Fibroblast of skin of left biceps (primary cell): ENCODE measurements around the gene TBX18.

Experiments
- DNase-seq, 2 experiments: peaks; one replicate each; pipeline ENCODE4 v3.0.0-alpha.2; 2013; ENCODE audit warnings: low read depth in 2 of 2

The TBX18 gene

DNA sequence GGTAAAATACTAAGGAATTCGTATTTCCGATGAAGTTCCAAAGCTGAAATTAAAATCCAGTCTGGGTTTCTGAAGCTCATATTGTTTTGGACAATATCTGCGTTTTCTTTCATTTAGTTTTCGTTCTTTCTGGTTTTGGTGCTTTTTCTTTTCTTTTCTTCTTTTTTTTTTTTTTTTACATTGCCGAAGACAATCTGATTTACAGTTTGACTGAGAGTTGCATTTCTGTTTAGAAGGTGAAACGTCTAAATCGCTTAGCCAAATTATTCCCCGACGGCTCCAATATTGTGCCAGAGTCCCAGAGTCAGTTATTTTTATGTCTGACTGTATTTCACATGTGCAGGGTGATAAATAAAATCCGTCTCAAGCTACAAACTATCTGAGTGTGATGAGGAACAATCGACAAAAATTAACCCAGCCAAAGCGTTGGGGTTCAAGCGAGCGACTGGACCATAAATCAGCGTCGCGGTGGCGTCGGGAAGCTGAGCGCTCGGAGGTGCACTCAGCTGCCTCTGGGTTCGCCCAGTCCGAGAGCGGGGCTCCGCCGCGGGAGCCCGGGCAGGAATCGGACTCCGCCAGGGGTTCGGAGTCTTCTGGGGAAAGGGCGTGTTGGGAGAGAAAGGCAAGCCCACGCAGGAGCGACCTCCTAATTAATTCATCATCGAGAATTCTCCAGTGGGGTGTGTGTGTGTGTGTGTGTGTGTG is 8.2 kb upstream of the TBX18 start:
- DNase-seq: no peak

DNA sequence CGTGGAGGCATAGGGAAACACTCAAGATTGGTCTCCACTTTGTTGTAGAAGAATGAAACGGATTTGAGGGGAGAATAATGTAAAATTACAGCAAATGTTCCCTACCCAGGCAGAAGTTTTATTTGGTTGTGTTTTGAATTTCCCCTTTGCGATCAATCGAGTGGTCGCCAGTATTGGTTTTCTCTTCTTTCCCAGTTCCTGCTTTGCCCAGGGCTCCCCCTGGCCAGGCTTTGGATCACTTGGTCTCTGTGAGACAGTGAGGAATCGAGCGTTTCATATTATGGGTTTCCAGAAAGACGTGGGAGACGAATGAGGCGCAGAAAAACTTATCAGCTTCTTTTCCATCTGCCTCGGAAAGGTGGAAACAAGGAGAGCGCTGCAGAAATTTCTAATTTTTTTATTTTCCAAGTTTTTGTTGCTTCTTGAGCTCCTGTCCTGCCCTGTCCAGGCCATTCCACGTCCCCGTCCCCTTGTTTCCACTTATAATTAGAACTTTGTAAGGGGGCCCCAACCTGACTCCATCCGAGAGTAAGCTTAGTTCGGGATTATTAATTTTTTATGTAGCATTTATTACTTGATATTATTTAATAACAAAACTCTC is 7.5 kb upstream of the TBX18 start:
- DNase-seq: no peak

DNA sequence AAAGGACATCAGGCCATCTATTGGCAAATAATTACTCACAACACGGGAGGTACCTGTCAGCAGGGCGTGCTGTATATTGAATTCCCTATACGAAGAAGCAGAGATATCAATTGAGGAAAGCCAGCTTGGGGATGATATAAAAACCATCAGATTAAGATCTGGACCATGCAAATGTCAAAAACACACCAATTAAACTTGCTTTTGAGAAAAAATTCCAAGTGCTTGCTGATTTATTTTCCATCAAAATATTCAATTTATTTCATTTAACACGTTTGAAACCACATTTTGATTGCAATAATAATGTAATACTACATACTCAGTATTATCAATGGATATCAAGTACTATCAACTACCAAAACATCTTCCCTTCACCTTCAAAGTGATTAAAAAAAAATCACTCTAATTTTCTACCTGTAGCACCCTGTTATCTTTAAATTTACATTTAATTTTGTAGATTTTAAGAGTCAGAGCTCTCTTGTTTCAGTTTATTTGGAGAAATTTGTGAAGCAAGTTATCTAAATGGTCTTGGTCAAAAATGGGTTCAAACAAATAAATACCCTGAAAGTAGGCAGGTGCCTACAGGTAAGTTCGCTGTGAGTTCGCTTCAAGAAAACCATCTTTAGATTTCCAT is 6.8 kb upstream of the TBX18 start:
- DNase-seq: no peak

DNA sequence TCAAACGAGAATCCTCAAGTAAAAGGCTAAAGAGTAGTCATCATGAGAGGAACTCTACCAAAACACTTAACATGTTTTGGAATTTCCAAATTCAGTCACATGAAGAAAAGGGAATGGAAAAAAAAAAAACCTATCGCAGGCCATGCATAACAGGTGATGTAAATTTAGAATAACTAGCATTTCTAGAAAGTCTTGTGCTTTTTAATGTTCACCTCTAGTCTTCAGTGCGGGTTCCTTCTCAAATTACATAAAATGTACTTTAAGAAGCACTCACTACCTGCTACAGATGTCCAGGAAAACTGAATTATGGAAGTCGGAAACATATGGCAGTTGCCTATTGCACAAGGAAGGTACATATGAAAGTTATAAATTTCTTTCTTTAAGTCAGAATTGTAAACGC is 6.1 kb upstream of the TBX18 start:
- DNase-seq: no peak

DNA sequence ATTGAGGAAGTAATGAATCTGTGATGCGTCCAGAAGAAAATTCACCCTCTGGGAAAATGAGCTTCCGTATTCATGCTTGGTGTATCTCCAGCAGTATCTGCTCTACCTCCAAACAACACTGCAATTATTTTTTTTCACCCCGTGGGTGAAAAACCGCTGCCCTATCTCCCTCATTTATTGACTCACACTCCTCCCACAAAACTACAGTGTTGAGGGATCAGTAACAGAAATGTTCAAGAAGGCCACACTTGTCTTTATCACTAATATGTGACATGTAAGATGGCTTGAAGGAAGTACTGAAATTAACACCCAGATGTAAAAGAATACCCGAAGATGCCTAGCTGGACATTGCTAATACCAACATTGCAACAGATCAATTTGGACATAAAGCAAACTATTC is 4.9 kb upstream of the TBX18 start:
- DNase-seq: no peak

DNA sequence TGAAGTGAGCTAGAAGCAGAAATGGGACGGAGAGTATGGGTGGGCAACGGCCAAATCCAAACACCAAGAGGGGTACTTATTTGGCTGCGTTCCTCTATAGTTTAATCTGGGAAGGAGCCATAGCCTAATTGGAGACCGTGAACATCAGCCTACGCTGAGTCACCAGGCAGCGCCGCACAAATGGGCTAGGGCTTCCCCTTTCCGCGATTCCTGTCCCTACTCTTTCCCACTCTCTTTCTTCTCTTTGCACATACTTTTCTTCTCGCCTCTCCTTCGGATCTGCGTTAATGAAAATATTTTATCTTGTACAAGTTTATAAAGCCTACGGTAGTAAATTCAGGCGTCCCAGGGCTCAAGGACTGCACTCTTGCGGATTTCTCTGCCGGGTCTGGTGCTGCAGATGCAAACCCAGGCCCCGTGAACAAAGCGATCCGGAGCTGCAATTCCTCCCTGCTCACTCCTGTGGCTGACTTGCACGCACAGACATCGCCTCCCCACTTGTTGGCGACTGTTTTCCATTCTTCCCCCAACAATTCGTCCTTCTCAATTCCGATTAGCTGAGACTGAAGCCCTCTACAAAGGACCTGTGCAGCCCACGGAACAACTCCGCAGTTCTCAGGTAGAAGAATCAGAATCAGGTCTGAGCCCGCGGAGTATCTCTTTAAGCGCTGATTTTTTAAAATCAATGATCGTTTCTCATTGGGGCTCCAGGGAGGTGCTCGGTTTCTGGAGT is 4.2 kb upstream of the TBX18 start:
- no peak for DNase-seq

DNA sequence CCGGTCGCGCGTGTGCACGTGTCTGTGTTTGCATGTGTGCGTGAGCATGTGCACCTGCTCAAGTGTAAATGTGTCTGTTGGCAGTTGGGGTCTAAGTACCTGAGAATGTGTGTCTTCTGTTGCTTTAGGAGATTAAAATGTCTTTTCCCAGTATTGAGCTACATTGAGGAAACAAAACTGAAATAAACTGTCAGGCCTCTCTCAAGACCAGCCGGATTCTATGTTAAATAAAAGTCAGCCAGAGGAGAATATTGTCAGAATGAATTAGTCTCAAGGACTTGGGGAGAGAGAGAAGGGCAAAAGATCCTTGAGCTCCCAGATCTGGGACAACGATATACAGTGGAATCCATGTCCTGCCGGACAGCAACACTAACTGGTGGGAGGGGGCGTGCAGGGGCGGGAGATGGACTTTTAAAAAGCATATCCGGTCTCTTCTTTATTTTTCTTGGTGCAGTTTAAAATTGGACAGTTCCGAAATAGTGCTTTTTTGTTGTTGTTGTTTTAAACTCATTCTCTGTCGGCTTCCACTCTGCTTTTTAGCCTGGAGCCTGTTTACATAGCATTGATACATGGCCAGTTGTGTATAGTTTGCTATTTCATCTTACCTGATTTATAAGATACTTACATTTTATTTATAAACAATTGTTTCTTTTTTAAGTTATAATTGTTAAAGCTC is 3.3 kb upstream of the TBX18 start:
- DNase-seq: no peak

DNA sequence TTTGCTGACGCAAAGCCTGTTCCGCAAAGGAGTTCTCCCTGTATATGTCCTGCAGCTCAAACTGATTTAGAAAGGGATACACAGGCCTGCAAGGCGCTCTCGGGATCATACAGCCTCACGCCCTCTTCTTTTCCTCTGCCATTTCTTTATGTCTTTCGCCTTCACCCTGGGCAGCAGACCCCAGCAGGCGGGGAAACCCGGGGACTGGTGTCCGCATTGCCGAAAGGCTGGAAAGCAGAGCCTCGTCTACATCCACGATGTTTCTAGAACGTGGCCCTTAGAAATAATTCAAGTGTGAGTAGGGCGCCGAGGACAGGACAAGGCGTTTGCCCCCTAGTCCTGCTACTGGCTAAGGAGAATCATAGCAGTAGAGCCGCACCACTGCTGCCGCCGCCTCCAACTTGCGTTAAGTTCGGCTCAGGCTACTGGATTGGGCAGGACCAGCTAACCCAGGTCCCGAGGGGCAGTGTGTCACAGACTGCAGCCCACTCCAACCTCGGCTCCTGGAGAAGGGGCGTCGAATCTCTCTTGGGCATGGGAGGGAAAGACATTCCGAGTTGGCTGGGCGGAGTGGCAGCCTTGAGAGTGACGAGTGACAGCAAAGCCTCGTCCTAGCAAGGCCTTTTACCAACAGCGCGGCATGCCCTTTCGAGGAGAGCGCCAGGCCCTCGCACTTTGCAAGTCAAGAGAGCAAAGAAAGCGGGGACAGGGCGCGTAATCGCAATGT is 2.6 kb upstream of the TBX18 start:
- no peak for DNase-seq

DNA sequence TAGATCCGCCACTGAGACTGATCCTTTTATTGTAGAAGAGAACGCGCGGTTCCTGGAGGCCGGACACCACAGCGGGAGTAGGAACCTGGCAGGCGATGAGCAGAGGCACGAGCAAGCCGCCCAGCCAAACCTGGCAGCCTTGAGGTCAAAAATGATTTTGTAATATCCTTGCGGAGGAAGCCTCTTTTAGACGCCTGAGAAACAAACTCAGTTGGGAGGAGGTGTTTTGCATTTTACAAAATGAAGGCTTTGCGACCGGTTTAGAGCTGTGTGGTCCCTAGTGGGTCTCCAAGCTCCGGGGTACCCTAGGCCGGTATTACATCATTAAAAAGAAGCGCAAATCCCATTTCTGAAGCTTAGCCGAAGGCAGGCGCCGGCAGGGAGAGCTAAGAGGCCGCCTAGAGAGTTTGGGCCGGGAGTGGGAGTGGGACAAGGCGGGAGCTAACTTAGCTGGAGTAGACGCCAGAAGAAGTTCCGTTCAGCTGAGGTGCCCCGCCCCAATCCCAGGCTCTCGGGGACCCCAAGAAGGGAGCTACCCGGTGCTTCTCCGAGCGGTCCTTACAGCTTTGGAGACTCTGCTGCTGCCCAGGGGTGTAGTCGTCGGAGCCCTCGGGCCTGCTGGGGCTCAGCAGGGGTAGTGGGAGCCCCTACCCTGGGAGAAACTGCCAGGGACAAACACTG is 1.9 kb upstream of the TBX18 start:
- no peak for DNase-seq

DNA sequence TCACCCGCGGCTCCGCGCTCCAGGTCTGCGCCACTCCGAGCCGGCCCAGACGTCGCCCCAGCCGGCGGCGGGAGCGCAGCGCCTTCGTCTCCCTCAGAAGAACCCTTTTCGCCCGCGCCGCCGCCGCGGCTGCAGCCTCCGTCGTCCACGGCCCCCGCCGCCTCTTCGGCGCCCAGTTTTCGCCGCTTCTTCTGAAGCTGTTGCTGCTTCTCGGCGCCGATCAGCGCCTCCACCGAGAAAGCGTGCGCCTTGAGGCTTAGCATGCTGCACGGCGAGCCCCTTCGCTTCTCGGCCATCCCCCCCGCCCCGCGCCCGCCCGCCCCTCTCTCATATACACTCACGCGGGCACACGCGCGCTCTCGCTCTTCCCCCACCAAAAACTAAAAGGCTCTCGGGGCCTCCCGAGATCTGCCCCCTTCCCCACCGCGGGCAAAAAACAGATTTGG is 489 bp downstream of the TBX18 start:
- DNase-seq: no peak

DNA sequence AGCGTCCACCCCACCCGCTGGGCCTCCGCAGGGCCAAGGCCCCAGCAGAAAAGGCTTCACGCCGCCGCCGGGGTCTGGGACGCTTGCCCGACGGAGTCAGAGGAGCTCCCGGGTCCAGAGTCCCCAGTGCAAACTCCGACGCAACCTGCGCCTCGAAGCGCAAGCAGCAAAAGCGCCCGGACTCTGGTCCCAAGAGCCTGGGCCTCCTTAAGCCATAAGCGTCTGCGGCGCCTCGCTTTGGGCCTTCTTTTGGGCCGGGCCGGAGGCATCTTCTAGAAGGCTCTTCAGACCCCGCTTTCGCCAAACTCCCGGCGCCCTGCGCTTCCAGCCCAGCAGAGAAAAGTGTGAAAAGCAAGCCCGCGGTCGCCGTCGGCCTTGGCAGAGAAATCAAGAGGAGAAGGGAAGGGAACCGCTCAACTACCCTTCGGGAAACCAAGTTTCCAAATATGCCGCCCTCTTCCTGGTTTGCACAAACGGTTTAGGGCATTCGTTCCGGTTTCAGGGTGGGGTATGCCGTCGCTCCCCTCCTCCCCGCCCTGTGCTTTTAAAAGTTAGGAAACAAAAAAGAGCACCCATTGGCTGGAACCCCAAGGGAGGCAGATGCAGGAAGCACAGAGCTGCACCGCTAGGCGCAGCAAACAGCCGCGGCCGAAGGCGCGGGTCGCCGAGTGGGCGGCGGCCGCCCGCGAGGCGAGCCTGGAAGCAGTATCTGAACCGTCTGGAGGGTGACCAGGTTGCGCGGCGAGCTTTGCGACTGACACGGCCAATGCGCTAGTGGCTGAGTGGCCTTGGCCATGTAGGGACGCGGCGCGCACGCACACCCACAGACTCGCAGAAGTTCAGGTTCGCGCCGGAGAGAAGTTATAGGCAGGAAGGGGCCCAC is 1.2 kb downstream of the TBX18 start:
- DNase-seq: peak; percentile 59 to 60

DNA sequence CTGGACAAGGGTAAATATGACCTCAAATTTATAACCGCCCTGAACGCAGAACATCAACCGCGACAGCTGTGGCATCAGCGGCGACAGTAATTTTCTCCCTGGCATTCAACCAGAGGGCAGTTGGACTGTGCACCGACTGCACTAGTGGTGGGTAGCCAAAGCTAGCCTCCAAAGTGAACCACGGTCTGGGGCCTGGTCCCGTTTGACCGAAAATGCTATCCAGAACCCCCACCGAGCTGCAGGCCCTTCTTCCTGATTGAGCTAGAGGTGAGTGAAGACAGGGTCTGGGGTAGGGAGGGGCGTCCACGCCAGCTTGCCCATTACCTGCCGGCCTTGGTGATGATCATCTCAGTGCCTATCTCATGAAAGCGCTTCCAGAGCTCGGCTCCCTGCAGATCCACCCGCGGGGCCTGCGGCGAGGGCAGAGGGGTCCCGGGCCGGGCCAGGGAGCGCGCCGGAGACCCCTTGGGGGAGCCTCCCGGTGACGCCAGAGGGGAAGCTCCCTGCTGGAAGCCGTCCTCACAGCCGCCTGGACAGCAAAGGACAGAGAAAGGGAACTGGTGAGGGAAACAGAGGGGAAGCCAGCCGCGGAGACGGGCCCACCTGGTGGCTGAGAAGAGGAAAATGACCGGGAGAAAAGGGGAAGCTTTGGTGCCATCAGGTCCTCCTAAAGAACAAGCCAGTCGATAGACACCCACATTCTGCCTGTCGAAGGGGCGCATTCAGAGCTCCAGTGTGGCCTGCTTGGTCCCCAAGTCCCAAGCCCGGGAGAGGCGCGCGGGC is 2.0 kb downstream of the TBX18 start:
- no peak for DNase-seq

DNA sequence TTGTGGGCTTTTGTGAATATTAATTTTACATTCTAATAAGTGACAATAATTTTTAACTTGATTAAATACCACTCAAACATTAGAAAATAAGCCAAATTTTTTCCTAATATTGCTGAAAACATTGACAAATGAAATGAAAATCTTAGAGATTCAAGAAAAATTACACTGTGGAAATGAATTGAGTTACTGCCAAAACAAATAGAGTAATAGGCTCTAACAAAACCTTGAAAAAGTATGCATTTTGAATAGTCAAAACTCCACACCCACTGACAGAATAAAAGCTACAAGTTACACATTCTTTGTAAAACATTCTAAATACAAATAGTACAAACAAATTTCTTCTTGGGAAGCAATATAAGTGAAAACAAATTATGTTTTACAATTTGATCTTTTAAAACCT is 5.9 kb downstream of the TBX18 start:
- no peak for DNase-seq

DNA sequence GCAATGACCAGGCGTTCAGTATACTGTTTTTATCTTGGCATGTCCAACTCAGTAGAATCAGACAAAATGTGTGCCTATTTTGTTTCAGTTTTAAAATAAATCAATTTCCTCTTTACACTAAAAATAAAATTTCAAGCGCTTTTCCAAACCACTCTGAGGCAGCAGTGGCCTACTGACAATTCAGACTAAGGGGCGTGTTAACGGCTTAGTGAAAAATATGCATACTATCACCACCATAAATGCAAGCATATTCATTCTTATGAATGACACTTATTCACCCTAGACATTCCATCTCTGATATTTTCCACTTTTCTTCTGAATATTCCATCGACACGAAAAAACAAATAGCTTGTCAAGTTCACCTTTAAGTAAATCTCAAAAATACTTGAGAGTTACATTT is 7.5 kb downstream of the TBX18 start:
- DNase-seq: no peak

DNA sequence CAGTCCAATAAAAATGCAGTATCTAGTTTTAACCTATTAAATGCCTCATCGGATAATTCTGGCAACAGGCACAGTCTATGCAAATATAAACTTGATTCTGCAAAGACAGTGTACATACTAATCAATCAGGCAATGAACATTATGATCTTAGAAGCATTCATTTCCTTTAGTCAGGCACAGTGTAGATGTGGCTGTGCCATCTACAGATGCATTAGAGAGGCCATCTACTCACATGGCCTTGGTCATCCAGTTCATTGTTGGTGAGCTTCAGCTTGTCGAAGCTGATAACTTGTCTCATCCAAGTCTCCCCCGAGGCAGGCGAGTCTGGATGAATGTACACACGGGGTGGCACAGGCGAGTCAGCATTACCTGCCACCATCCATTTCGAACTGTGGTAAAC is 7.9 kb downstream of the TBX18 start:
- no peak for DNase-seq

DNA sequence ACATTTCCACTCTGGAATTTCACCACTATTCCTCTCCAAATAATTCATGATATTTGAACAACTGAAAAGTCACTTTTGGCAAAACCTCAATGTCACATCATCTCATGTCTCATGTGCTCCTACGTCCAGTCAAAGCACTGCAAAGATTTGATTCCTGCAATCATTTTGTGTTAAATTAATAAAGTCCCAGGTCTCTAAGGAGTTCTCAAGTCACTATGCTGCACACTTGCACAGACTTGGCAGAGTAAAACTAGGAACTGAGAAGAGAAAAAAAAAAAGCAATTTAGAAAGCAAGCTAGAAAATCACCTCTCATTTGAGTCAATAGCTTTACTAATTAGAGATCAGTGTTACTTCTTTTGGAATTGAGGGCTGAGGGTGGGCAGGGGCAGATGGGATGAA is 11.2 kb downstream of the TBX18 start:
- no peak for DNase-seq

DNA sequence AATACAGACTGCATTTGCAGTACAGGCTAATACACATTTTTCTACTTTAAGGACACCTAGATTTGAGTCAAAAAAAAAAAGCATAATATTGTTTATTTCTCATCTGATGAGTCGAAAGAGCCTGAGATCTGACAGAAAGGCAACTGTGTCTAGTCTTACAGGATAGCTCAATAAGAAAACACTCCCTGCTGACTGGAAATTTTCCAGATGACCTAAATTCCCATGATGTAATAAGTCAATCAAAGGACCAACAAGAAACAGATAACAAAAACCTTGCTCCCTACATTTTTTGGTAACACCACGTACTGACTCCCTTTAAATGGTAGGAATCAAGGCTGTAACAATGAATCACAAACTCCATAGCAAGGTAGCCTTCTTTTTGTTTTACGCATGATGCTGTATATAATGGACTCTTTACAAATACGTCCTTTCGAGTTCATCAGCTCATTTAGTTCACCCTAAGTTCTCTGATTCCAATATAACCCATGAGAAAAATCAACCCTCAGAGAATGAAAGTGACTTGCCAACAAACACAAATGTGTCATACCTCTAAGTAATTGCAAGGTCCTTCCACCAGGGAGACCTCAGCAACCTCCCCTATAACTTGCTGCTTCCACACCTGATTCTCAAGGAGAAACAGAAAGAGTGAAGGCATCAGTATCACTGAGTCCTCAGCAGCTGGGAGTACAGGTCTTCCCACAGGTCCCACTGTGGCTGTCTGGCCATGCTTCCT is 12.1 kb downstream of the TBX18 start:
- no peak for DNase-seq

DNA sequence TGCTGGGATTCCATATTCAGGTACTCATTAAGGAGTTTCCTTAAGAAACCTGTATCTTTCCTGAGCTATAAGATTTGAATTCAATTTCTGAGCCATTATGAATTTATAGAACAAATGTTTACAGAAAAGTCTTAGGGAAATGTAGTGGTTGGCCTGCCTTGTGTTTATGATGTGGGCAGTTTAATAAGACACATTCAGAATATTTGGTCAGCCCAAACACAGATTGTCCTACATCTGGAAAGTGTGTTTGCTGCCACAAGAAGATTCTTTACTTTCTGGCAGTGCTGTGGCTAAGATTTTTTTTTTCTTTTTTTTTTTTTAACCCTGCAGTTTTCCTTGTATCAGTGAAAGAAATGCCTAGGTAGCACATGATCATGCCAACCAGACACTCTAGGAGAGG is 15.2 kb downstream of the TBX18 start:
- no peak for DNase-seq
